Activated CD4-positive, alpha-beta T cell treated with anti-CD3 and anti-CD28 coated beads, Interleukin-2, Interleukin-6, amounts not matched to agents 100 ng/mL and 50 ng/mL, durations not matched to agents 16 hours and 8 hours (primary cell): Measurements from ENCODE around the gene SLC25A6.
"Not testable (repeated sequence)": the region's sequence is repeated elsewhere in the genome, so short reads cannot be mapped to it uniquely, and the experiment has no call there.

Source experiments
- DNase-seq: peaks from one replicate; pipeline ENCODE4 v3.0.0-alpha.2; 2020

SLC25A6 gene

DNA sequence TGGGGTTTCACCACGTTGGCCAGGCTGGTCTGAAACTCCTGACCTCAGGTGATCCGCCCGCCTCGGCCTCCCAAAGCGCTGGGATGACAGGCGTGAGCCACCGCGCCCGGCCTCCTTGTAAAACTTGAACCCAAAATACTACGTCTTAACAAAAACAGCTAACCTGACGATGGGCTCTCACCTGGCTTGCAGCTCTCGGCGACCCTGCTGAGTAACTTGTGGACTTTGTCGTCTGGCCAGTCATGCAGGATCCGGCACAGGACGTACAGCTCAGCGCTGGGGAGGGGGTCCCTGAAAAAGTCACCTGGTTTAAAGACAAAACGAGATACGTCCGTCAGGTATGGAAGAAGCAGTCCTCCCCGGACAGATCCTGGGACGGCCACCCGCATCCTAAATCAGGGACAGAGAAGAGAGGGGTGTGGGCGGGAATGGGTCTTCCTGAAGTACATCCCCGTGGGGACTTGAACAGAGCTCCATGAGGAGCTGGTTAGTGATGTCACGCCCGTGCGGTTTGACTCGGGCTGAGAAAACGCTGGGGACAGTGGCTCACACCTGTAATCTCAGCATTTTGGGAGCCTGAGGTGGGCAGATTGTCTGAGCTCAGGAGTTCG is 20.7 kb upstream of the SLC25A6 start:
- DNase-seq = no peak

- no peak for DNase-seq
Observed at GRCh38 chrX:1411326-1411725, 19.4 kb upstream of the SLC25A6 start.

DNA sequence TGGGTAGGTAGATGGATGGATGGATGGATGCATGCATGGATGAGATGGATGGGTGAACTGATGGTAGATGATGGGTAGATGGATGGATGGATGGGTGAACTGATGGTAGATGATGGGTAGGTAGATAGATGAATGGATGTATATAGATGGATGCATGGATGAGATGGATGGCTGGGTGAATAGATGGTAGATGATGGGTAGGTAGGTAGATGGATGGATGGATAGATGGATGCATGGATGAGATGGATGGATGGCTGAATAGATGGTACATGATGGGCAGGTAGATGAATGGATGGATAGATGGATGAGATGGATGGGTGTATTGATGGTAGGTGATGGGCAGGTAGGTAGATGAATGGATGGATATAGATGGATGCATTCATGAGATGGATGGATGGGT is 15.1 kb upstream of the SLC25A6 start:
- no peak for DNase-seq

DNA sequence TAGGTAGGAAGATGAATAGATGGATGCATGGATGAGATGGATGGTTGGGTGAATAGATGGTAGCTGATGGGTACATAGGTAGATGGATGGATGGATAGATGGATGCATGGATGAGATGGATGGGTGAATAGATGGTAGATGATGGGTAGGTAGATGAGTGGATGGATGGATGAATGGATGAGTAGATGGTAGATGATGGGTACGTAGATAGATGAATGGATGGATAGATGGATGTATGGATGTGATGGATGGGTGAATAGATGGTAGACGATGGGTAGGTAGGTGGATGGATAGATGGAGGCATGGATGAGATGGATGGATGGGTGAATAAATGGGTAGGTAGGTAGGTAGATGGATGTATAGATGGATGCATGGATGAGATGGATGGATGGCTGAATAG is 13.9 kb upstream of the SLC25A6 start:
- DNase-seq = not testable (repeated sequence)

DNA sequence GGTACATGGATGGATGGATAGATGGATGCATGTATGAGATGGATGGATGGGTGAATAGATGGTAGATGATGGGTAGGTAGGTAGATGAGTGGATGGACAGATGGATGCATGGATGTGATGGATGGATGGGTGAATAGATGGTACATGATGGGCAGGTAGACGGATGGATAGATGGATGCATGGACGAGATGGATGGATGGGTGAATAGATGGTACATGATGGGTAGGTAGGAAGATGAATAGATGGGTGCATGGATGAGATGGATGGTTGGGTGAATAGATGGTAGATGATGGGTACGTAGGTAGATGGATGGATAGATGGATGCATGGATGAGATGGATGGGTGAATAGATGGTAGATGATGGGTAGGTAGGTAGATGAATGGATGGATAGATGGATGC is 12.0 kb upstream of the SLC25A6 start:
- not testable (repeated sequence) for DNase-seq

- no peak for DNase-seq
Observed at GRCh38 chrX:1403228-1403627, 11.3 kb upstream of the SLC25A6 start.

DNA sequence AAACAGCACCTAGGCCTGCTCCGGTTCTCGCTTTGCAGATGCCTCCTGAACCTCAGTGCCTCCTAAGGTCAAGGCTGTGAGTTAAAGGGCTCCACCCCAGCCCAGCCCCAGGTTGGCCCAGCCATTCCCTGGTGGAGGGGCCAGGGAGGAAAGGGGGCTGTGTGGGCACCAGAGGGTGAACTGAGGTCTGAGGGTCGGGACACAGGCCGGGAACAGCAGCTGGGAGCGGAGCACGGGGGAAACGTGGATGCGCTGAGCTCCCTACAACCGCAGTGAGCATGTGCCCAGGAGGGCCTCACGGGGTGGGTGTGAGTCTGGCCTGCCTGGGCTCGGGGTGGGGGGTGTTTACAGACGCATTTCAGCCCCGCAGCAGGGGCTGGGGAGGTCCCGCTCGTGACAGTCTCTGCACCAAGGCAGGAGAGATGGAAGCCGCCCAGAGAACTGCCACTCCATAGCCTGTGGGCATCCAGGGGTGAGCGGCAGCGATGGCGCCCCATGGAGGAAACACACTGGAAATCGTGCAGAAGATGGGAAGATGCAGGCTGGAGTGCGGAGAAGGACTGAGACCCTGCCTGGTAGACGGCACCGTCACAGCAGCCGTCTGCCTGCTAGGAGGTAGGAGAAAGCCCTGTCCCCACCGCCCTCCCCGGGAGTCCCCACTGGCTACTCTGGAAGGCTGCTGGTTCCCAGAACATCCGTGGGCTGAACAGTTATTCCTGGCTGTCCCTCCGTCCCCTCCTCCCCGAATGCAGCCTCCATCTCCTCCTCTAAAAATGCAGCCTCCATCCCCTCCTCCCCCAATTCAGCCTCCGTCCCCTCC is 9.9 kb upstream of the SLC25A6 start:
- DNase-seq = no peak

DNA sequence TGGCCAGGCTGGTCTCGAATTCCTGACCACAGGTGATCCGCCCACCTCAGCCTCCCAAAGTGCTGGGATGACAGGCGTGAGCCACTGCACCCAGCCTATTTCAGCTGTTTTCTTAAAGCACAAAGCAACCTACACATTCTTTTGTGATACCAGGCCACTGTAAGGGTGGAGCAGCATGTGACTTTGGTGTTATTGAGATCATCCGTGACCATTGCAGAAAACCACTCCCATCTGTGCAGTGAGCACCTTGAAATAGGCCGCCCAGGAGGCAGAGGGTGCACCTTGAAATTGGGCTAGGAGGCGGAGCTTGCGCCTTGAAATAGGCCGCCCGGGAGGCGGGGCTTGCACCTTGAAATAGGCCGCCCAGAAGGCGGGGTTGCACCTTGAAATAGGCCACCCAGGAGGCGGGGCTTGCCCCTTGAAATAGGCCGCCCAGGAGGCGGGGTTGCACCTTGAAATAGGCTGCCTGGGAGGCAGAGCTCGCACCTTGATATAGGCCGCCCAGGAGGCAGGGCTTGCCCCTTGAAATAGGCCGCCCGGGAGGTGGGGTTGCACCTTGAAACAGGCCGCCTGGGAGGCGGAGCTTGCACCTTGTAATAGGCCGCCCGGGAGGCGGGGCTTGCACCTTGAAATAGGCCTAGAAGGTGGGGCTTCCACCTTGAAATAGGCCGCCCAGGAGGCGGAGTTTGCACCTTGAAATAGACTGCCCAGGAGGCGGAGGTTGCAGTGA is 9.0 kb upstream of the SLC25A6 start:
- no peak for DNase-seq

GRCh38 chrX:1400049-1400448 is 8.1 kb upstream of the SLC25A6 start:
- DNase-seq = no peak

- DNase-seq = no peak
Observed at GRCh38 chrX:1398431-1399340, 6.8 kb upstream of the SLC25A6 start.

GRCh38 chrX:1397441-1398270 is 5.7 kb upstream of the SLC25A6 start:
- DNase-seq = no peak

DNA sequence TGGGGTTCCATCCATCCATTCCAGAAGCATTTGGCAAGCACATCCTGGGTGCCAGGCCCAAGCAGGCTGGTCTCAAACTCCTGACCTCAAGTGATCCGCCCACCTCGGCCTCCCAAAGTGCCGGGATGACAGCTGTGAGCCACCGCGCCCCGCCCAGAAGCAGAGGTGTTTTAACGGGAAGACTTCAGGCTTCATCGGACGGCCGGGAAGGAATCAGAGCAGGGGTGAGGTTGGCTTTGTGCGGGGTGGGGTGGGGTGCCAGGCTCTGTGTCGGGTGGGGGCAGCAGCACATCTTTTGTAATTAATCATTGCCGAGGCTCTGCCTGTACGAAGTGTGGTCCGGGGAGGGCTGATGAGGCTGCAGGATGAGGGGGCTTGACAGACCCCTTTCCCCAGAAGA is 5.1 kb upstream of the SLC25A6 start:
- no peak for DNase-seq

DNA sequence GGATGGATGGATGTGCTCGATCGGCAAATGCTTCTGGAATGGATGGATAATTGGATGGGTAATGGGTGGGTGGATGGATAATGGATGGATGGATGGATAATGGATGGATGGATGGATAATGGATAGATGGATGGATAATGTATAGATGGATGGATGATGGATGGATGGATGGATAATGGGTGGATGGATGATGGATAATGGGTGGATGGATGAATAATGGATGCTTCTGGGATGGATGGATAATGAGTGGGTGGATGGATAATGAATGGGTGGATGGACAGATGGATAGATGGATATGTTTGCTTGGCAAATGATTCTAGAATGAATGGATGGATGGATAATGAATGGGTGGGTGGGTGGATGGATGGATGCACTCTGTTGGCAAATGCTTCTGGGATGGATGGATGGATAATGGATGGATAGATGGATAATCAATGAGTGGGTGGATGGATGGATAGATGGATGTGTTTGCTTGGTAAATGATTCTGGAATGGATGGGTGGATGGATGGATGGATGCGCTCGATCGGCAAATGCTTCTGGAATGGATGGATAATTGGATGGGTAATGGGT is 3.8 kb upstream of the SLC25A6 start:
- no peak for DNase-seq

DNA sequence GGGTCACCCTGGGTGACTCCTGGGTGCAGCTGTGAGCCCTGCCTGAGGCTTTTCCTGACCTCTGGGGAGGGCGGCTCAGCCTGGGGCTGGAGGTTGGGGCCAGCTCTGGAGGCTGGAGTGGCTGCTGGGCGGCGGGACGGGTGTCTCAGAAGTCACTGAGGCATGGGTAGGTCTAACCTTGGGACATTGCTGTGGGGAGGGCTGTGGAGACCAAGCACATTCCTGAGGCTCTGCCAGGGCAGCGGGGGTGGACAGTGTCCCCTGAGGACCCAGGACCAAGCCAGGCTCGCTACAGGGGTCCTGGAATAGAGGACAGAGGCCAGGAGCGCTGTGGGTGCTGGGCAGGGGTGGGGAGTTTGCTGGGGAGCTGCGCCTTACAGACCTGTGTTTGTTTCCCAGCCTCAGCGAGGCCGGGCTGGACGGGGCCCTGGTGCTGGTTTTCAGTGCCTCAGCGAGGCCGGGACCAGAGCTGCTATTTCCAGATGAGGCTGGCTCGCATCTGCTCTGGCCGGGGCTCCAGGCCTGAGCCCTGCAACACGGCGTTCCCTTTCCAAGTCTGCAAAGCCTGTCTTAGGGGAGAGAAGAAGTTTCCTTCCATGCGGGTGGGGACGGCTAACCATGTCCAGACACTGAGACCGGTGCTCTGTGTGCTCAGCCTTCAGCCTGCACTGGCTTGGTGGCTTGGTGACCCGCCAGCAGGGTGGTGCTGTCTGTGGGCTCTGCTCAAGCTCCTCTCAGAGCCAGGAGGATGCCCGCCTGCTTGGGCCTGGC is 3.0 kb upstream of the SLC25A6 start:
- no peak for DNase-seq

DNA sequence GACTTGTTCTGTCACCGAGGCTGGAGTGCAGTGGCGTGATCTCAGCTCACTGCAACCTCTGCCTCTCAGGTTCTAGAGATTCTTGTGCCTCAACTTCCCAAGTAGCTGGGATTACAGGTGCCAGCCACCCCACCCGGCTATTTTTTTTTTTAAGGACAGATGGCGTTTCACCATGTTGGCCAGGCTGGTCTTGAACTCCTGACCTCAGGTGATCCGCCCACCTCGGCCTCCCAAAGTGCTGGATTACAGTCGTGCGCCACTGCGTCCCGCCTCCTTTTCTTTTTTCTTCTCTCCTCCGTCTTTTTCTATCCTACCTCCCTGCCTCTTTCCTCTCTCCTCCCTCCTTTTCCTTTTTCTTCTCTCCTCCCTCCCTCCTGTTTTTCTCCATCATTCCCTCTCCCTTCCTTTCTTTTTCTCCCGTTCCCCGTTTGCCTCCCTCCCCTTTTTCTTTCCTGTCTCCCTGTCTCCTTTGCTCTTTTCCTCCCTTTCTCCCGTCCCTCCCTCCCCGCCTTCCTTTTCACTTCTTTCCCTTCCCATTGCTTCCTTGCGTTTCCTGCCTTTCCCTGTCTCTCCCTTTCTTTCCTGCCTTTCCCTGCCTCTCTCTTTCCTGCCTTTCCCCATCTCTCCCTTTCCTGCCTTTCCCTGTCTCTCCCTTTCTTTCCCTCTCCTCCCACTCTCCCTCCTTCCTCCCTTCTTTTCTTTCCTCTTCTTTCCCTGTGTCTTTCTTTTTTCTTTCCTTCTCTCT is 2.1 kb upstream of the SLC25A6 start:
- DNase-seq = no peak

DNA sequence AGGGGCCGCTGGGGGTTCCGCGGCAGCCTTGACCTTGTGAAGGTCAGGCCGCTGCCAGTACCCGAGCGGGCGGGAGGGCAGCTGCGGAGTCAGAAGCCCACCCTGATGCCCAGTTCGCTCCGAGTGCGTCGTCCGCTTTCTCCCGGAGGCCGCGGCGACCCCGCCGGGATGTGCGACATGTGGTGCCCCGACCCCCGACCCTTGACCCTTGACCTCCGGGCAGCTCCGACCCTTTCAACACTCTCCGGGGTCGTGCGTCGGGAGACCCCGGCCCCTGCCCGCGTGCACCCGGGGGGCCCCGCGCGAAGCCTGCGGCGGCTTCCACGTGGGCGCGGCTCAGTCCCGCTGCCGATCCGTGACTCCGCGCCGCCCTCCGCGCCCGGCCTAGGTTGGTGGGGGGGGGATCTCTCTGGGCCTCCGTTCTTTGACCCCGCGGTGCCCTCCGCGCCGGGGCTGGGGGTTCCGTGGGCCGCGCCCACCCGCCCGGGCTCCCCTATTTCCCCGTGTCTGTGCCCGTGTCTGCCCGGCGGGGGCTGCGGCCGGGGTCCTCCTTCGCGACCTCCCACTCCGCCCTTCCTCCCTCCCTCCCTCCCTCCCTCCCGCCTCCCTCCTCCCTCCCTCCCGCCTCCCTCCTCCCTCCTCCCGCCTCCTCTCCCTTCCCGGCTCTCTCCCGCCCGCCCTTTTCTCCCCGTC is 609 bp upstream of the SLC25A6 start:
- DNase-seq = peak; percentile 59

- DNase-seq = no peak
Observed at GRCh38 chrX:1391370-1391706, 575 bp downstream of the SLC25A6 start.

- no peak for DNase-seq
Observed at GRCh38 chrX:1390621-1391369, 1.1 kb downstream of the SLC25A6 start.

DNA sequence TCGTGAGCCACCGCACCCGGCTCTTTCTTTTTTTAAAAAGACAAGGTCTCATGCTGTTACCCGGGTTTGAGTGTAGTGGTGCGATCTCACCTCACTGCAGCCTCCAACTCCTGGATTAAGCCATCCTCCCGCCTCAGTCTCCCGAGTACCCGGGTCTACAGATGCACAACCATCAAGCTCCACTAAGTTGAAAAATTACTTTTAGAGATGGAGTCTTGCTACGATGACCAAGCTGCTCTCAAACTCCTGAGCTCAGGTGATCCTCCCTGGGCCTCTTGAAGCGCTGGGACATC is 2.0 kb downstream of the SLC25A6 start:
- DNase-seq = no peak
